ENCODE measurements around the gene IRX5. TPM values are rescaled to one million over a fixed set of nuclear protein-coding genes. Genes with fewer than 3 reads are reported as not detected.

The IRX5 gene
- total RNA-seq, 4 donors from 2014 or later: 0.20 to 4.1 (median 2.6) TPM

DNA sequence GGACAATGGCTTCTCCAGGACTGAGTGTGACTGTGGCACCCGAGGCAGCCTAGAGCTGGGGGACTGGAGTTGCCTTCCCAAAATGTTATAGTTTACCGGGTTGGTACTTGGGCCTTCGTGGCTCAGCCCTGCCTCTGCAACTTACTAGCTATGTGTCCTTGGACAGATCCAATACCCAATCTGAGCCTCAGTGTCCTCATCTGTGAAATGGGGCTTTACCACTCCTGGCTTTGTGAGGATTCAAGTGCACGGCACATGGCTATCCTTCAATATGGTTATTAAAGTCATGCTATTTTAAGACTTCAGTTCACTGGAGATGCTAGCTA lies 9.6 kb downstream of the IRX5 start:
- DNase-seq (no peak), ATAC-seq (no peak)
- in situ Hi-C loops (cut with MboI; ENCODE audit: low sequenced_read_pairs in 4 of 4) (loop anchor here in 1 of 4 donors (25.0 kb wide), 2 partner anchors 653 to 753 kb away; partner anchors contain the start of gene IRX3), intact Hi-C loops (cut with DNase I; ENCODE audit: low total_unique reads) (no loop called here)
- Histone ChIP-seq H3K4me3 (no peak overlapping the region), H3K27ac (no peak overlapping the region), H3K9me3 (no peaks in the 10 kb centered on the region), H3K4me1 (peaks cover 8 to 25% of the 10 kb centered on the region in 2 donors), H3K36me3 (no peaks in the 10 kb centered on the region), H3K27me3 (peaks cover 52 to 67% (median 65%) of the 10 kb centered on the region in 3 donors)
- TF ChIP-seq POLR2A (IDR thresholded peaks at IDR 0.05): no peak
- TF ChIP-seq, protein P1, sequence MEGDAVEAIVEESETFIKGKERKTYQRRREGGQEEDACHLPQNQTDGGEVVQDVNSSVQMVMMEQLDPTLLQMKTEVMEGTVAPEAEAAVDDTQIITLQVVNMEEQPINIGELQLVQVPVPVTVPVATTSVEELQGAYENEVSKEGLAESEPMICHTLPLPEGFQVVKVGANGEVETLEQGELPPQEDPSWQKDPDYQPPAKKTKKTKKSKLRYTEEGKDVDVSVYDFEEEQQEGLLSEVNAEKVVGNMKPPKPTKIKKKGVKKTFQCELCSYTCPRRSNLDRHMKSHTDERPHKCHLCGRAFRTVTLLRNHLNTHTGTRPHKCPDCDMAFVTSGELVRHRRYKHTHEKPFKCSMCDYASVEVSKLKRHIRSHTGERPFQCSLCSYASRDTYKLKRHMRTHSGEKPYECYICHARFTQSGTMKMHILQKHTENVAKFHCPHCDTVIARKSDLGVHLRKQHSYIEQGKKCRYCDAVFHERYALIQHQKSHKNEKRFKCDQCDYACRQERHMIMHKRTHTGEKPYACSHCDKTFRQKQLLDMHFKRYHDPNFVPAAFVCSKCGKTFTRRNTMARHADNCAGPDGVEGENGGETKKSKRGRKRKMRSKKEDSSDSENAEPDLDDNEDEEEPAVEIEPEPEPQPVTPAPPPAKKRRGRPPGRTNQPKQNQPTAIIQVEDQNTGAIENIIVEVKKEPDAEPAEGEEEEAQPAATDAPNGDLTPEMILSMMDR (IDR thresholded peaks at IDR 0.05 in 4 of 5, conservative IDR thresholded peaks at IDR 0.05 in 1 of 5): no peak

DNA sequence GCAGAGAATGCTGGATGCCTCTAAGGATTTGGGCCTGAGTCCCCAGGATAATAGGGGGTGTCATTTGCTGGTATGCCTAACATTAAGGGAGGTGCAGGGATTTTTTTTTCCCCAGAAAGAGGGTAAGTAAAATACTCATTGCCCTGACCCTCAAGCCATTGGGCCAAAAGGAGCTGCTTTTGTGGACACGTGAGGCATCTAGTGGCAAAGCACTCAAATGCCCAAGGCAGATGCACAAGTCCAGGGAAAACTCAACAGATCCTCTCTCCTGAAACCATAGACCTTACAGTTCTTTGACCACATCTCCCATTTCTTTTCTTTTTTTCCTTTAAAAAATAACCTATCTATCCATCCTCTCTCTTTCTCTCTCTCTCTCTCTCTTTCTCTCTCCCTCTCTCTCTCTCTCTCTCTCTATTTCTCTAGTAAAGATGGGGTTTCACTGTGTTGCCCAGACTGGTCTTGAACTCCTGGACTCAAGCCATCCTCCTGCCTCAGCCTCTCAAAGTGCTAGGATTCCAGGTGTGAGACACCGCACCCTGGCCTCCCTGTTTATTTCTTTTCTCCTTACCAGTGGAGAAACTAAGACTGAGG lies 11.8 kb downstream of the IRX5 start:
- DNase-seq: no peak
- Histone ChIP-seq H3K4me3 (no peak overlapping the region), H3K4me1 (peaks cover 0 to 11% of the 10 kb centered on the region in 2 donors), H3K9me3 (no peaks in the 10 kb centered on the region), H3K27ac (no peak overlapping the region), H3K36me3 (no peaks in the 10 kb centered on the region), H3K27me3 (peaks cover 30 to 45% (median 43%) of the 10 kb centered on the region in 3 donors)
- in situ Hi-C loops (cut with MboI; ENCODE audit: low sequenced_read_pairs in 4 of 4) (loop anchor here in 1 of 4 donors (25.0 kb wide), 2 partner anchors 655 to 755 kb away; partner anchors contain the start of gene IRX3), intact Hi-C loops (cut with DNase I; ENCODE audit: low total_unique reads) (no loop called here)
- no peak for ATAC-seq
- TF ChIP-seq, protein P1 (IDR thresholded peaks at IDR 0.05 in 4 of 5, conservative IDR thresholded peaks at IDR 0.05 in 1 of 5): no peak
- TF ChIP-seq POLR2A (IDR thresholded peaks at IDR 0.05): no peak

DNA sequence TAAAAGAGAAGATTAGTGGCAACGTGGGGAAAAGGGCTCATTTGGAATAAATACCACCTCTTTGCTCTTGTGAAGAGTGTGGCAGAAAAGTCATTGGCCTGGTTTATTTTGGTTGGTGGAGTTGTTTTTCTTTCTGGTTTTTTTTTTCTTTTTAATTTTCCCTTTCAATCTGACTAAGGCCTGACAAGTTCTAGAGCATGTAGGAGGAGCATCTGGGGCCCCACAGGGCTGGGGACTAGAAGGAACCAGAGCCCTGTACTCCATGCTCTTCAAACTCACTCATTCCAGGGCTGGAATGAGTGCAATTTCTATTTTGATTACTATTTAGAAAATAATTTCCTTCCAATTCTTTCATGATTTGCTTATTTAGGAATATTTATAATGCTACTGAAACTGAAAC lies 13.3 kb downstream of the IRX5 start:
- Histone ChIP-seq H3K4me1 (no peaks in the 10 kb centered on the region), H3K4me3 (no peak overlapping the region), H3K9me3 (no peaks in the 10 kb centered on the region), H3K36me3 (no peaks in the 10 kb centered on the region), H3K27me3 (peaks cover 14 to 30% (median 29%) of the 10 kb centered on the region in 3 donors), H3K27ac (no peak overlapping the region)
- in situ Hi-C loops (cut with MboI; ENCODE audit: low sequenced_read_pairs in 4 of 4) (loop anchor here in 1 of 4 donors (25.0 kb wide), 2 partner anchors 657 to 757 kb away; partner anchors contain the start of gene IRX3), intact Hi-C loops (cut with DNase I; ENCODE audit: low total_unique reads) (no loop called here)
- no peak for ATAC-seq
- no peak for DNase-seq
- TF ChIP-seq, protein P1 (IDR thresholded peaks at IDR 0.05 in 4 of 5, conservative IDR thresholded peaks at IDR 0.05 in 1 of 5): no peak
- TF ChIP-seq POLR2A (IDR thresholded peaks at IDR 0.05): no peak

DNA sequence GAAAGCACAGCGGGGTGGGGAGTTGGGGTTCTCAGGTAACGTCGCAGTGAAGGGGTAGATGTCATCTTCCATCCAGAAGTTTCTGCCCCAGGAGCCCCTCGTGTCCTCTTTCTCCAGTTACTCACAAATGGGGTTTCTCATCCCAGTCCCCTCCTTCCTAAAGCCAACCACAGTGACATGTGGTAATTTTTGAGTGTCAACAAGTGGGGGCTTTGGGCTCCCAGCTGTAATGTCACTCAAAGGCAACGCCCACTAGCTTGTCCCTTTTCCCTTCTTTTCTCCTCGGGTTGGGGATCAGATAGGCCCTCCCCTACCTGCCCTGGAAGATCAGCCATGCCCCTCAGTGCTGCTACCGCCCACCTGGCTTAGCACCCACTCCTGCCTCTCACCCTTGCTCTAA lies 14.4 kb downstream of the IRX5 start:
- intact Hi-C loops (cut with DNase I; ENCODE audit: low total_unique reads): no loop called here
- H3K36me3 ChIP-seq: no peaks in the 10 kb centered on the region
- no peaks in the 10 kb centered on the region for H3K4me1 ChIP-seq
- H3K27me3 ChIP-seq: peaks cover 4 to 21% (median 21%) of the 10 kb centered on the region in 3 donors
- in situ Hi-C loops (cut with MboI; ENCODE audit: low sequenced_read_pairs in 4 of 4): loop anchor here in 1 of 4 donors (25.0 kb wide), 2 partner anchors 658 to 758 kb away; partner anchors contain the start of gene IRX3
- H3K4me3 ChIP-seq: no peak overlapping the region
- H3K9me3 ChIP-seq: no peaks in the 10 kb centered on the region
- ATAC-seq (no peak), DNase-seq (no peak)
- H3K27ac ChIP-seq: no peak overlapping the region
- no peak for TF ChIP-seq POLR2A (IDR thresholded peaks at IDR 0.05)
- TF ChIP-seq, protein P1 (IDR thresholded peaks at IDR 0.05 in 4 of 5, conservative IDR thresholded peaks at IDR 0.05 in 1 of 5): no peak
